H9 (cell line): Measurements from ENCODE around the gene ZNF69. TPM values are rescaled to one million over a fixed set of nuclear protein-coding genes. Genes with fewer than 3 reads are reported as not detected.
A peak's percentile ranks its signal among the peaks of the same experiment; 100 is the strongest.

Source experiments
- DNase-seq: peaks from one replicate; pipeline ENCODE4 v3.0.0-alpha.2; 2017
- H2AFZ ChIP-seq: one replicate; pipeline ENCODE4 v1.6.1; 2013; ENCODE audit warnings: mild to moderate bottlenecking, low read length, control low read depth, moderate library complexity
- H2AK5ac ChIP-seq: 2 replicates; pipeline ENCODE4 v1.6.1; 2013; ENCODE audit warnings: low read length, control low read depth, mixed read lengths; ENCODE audit not compliant: insufficient read length
- H2BK120ac ChIP-seq: one replicate; pipeline ENCODE4 v1.6.1; 2013; ENCODE audit warnings: low read depth, mild to moderate bottlenecking, low read length, control low read depth, inconsistent platforms; ENCODE audit not compliant: poor library complexity, severe bottlenecking
- H2BK12ac ChIP-seq: 2 replicates; pipeline ENCODE4 v1.6.1; 2013; ENCODE audit warnings: low read length, control low read depth, mixed read lengths, low read depth; ENCODE audit not compliant: insufficient read length
- H2BK15ac ChIP-seq: 2 replicates; pipeline ENCODE4 v1.6.1; 2013; ENCODE audit warnings: low read depth, low read length, control low read depth
- H2BK20ac ChIP-seq: one replicate; pipeline ENCODE4 v1.6.1; 2013; ENCODE audit warnings: low read depth, mild to moderate bottlenecking, low read length, control low read depth, inconsistent platforms; ENCODE audit not compliant: poor library complexity, severe bottlenecking
- H2BK5ac ChIP-seq: 2 replicates; pipeline ENCODE4 v1.6.1; 2013; ENCODE audit warnings: low read length, control low read depth, mixed read lengths; ENCODE audit not compliant: insufficient read length
- H3K14ac ChIP-seq: 2 replicates; pipeline ENCODE4 v1.6.1; 2013; ENCODE audit warnings: low read length, control low read depth; ENCODE audit not compliant: insufficient read depth
- H3K18ac ChIP-seq: 2 replicates; pipeline ENCODE4 v1.6.1; 2013; ENCODE audit warnings: low read depth, mild to moderate bottlenecking, mixed read lengths, low read length, control low read depth; ENCODE audit not compliant: insufficient read length
- H3K23ac ChIP-seq: 2 replicates; pipeline ENCODE4 v1.6.1; 2013; ENCODE audit warnings: low read length, control low read depth, mixed read lengths, low read depth; ENCODE audit not compliant: insufficient read length
- H3K23me2 ChIP-seq: 2 replicates; pipeline ENCODE4 v1.6.1; 2013; ENCODE audit warnings: low read depth, mild to moderate bottlenecking, mixed read lengths, low read length, control low read depth; ENCODE audit not compliant: insufficient read length, poor library complexity, severe bottlenecking
- H3K27ac ChIP-seq: 2 replicates; pipeline ENCODE4 v1.5.1; 2013; ENCODE audit warnings: low read length, control low read depth, mixed read lengths, low read depth; ENCODE audit not compliant: insufficient read length
- H3K27me3 ChIP-seq: 2 replicates; pipeline ENCODE4 v1.6.1; 2013; ENCODE audit warnings: low read length, control low read depth, inconsistent platforms; ENCODE audit not compliant: insufficient read depth
- H3K4ac ChIP-seq: 2 replicates; pipeline ENCODE4 v1.6.1; 2013; ENCODE audit warnings: low read depth, mild to moderate bottlenecking, control low read depth, inconsistent platforms, low read length, moderate library complexity
- H3K4me1 ChIP-seq: 2 replicates; pipeline ENCODE4 v1.6.1; 2013; ENCODE audit warnings: low read length, control low read depth, inconsistent platforms; ENCODE audit not compliant: insufficient read depth
- H3K4me2 ChIP-seq: 2 replicates; pipeline ENCODE4 v1.6.1; 2013; ENCODE audit warnings: low read length, control low read depth, mixed read lengths; ENCODE audit not compliant: insufficient read length, insufficient read depth
- H3K56ac ChIP-seq: 2 replicates; pipeline ENCODE4 v1.6.1; 2013; ENCODE audit warnings: low read depth, mild to moderate bottlenecking, mixed read lengths, low read length, control low read depth; ENCODE audit not compliant: insufficient read length
- H3K79me1 ChIP-seq: 2 replicates; pipeline ENCODE4 v1.6.1; 2013; ENCODE audit warnings: low read depth, mild to moderate bottlenecking, moderate library complexity, low read length, control low read depth, inconsistent platforms; ENCODE audit not compliant: insufficient read depth, poor library complexity, severe bottlenecking
- H3K79me2 ChIP-seq: 2 replicates; pipeline ENCODE4 v1.6.1; 2013; ENCODE audit warnings: low read length, control low read depth, inconsistent platforms; ENCODE audit not compliant: insufficient read depth
- H3K9ac ChIP-seq: 2 replicates; pipeline ENCODE4 v1.6.1; 2013; ENCODE audit warnings: low read length, control low read depth, mixed read lengths; ENCODE audit not compliant: insufficient read length; ENCODE audit errors: extremely low read depth
- H3K9me3 ChIP-seq: one replicate; pipeline ENCODE4 v1.6.1; 2013; ENCODE audit warnings: low read depth, low read length, inconsistent platforms; ENCODE audit not compliant: control insufficient read depth
- H3T11ph ChIP-seq: one replicate; pipeline ENCODE4 v1.6.1; 2013; ENCODE audit warnings: mild to moderate bottlenecking, low read length, control low read depth, inconsistent platforms
- H4K20me1 ChIP-seq: one replicate; pipeline ENCODE4 v1.6.1; 2013; ENCODE audit not compliant: control insufficient read depth, insufficient read length, insufficient read depth
- H4K5ac ChIP-seq: 2 replicates; pipeline ENCODE4 v1.6.1; 2013; ENCODE audit warnings: low read depth, mild to moderate bottlenecking, mixed read lengths, low read length, control low read depth; ENCODE audit not compliant: insufficient read length
- H4K8ac ChIP-seq: replicated peaks from 2 replicates; pipeline ENCODE4 v1.6.1; 2013; ENCODE audit warnings: low read length, control low read depth, mixed read lengths, low read depth; ENCODE audit not compliant: insufficient read length
- H4K91ac ChIP-seq: 2 replicates; pipeline ENCODE4 v1.6.1; 2013; ENCODE audit warnings: low read depth, mild to moderate bottlenecking, moderate library complexity, mixed read lengths, low read length, control low read depth; ENCODE audit not compliant: insufficient read length
- H3K27ac Mint-ChIP-seq, 3 experiments: 2 replicates in 2 of 3; 3 replicates in 1 of 3; pipeline ENCODE4 v1.8.0; 2020 to 2021; ENCODE audit warnings: mixed read lengths in 3 of 3, mild to moderate bottlenecking in 1 of 3, moderate library complexity in 1 of 3
- H3K27me3 Mint-ChIP-seq: 2 replicates; pipeline ENCODE4 v1.8.0; 2021; ENCODE audit warnings: low read depth, mild to moderate bottlenecking, moderate library complexity, mixed read lengths
- H3K36me3 Mint-ChIP-seq, 3 experiments: 2 replicates in 2 of 3; 3 replicates in 1 of 3; pipeline ENCODE4 v1.8.0; 2020 to 2021; ENCODE audit warnings: low read depth in 3 of 3, mixed read lengths in 3 of 3; ENCODE audit not compliant: insufficient read depth in 1 of 3
- H3K4me1 Mint-ChIP-seq, 2 experiments: 2 replicates each; pipeline ENCODE4 v1.8.0; 2020; ENCODE audit warnings: mixed read lengths in 2 of 2
- H3K4me3 Mint-ChIP-seq, 2 experiments: 2 replicates in 1 of 2; 3 replicates in 1 of 2; pipeline ENCODE4 v1.8.0; 2020 to 2021; ENCODE audit warnings: mild to moderate bottlenecking in 2 of 2, mixed read lengths in 2 of 2, moderate library complexity in 1 of 2
- H3K9me3 Mint-ChIP-seq, 2 experiments: 2 replicates in 1 of 2; 3 replicates in 1 of 2; pipeline ENCODE4 v1.8.0; 2020; ENCODE audit warnings: mild to moderate bottlenecking in 2 of 2, mixed read lengths in 2 of 2, moderate library complexity in 1 of 2
- CTCF ChIP-seq: fragments of 200-600 bp; sonication (generic); conservative IDR thresholded peaks from 3 replicates; pipeline ENCODE4 v1.8.0; 2021; ENCODE audit warnings: antibody characterized with exemption, mild to moderate bottlenecking
- WGBS: extraction: QIAGEN DNeasy Blood & Tissue Kit; methylation state at CpG from one replicate; pipeline ENCODE4 v1.1.7; 2013; ENCODE audit warnings: missing lambda C conversion rate, low lambda C conversion rate, mixed read lengths; ENCODE audit not compliant: insufficient read length; ENCODE audit errors: extremely low coverage; 5-methylcytosine and 5-hydroxymethylcytosine counted together
- total RNA-seq: library from RNA; stranded (reverse); gene quantifications from 2 replicates; pipeline ENCODE4 v1.2.1, GENCODE V29; 2021

Gene ZNF69
- total RNA-seq, 1 experiment from 2014 or later, result 27.3 TPM

GRCh38 chr19:11942008-11942842 lies 54.6 kb downstream of the ZNF69 start:
- H3K18ac ChIP-seq, result no peak overlapping the region
- H3K23ac ChIP-seq, result no peak overlapping the region
- no peaks in the 10 kb centered on the region for H3K79me1 ChIP-seq
- no peaks in the 10 kb centered on the region for H3K23me2 ChIP-seq
- no peak overlapping the region for H2AK5ac ChIP-seq
- no peak for TF ChIP-seq CTCF
- H3K4me2 ChIP-seq, result no peak overlapping the region
- no peak overlapping the region for H4K91ac ChIP-seq
- H2BK120ac ChIP-seq, result no peak overlapping the region
- Mint-ChIP-seq H3K4me1 (no peaks in the 10 kb centered on the region), H3K27me3 (no peaks in the 10 kb centered on the region; the same call in 1 of the 2 replicates), H3K27ac (no peak overlapping the region), H3K4me3 (peak overlapping the region in 1 of 2 experiments; percentile 26; a peak in 1 of 5 replicates), H3K36me3 (peaks cover 78 to 87% (median 86%) of the 10 kb centered on the region in 3 experiments), H3K9me3 (peaks cover 89 to 93% of the 10 kb centered on the region in 2 experiments)
- no peak overlapping the region for H3K9ac ChIP-seq
- no peak overlapping the region for H3T11ph ChIP-seq
- no peak overlapping the region for H3K27ac ChIP-seq
- no peaks in the 10 kb centered on the region; the same call in 1 of the 2 replicates for H3K79me2 ChIP-seq
- H4K5ac ChIP-seq, result no peak overlapping the region
- H3K56ac ChIP-seq, result no peak overlapping the region
- H2BK20ac ChIP-seq, result no peak overlapping the region
- no peak overlapping the region for H2AFZ ChIP-seq
- H3K14ac ChIP-seq, result no peak overlapping the region
- no peak overlapping the region for H4K8ac ChIP-seq
- WGBS, result no CpG with 5 or more reads among the region's 10 CpGs
- H2BK5ac ChIP-seq, result no peak overlapping the region
- H2BK12ac ChIP-seq, result no peak overlapping the region
- DNase-seq, result no peak
- H4K20me1 ChIP-seq, result no peaks in the 10 kb centered on the region
- peaks cover 56% of the 10 kb centered on the region for H3K9me3 ChIP-seq
- H2BK15ac ChIP-seq, result no peak overlapping the region
- H3K4me1 ChIP-seq, result no peaks in the 10 kb centered on the region
- H3K4ac ChIP-seq, result no peak overlapping the region
- no peaks in the 10 kb centered on the region for H3K27me3 ChIP-seq
